Measurements from ENCODE around the gene MUC5AC. TPM values are rescaled to one million over a fixed set of nuclear protein-coding genes. Genes with fewer than 3 reads are reported as not detected.

The MUC5AC gene
- total and polyA plus RNA-seq, 2 donors (not counting 1 experiment from before 2014, with no cell fraction given): not detected

DNA sequence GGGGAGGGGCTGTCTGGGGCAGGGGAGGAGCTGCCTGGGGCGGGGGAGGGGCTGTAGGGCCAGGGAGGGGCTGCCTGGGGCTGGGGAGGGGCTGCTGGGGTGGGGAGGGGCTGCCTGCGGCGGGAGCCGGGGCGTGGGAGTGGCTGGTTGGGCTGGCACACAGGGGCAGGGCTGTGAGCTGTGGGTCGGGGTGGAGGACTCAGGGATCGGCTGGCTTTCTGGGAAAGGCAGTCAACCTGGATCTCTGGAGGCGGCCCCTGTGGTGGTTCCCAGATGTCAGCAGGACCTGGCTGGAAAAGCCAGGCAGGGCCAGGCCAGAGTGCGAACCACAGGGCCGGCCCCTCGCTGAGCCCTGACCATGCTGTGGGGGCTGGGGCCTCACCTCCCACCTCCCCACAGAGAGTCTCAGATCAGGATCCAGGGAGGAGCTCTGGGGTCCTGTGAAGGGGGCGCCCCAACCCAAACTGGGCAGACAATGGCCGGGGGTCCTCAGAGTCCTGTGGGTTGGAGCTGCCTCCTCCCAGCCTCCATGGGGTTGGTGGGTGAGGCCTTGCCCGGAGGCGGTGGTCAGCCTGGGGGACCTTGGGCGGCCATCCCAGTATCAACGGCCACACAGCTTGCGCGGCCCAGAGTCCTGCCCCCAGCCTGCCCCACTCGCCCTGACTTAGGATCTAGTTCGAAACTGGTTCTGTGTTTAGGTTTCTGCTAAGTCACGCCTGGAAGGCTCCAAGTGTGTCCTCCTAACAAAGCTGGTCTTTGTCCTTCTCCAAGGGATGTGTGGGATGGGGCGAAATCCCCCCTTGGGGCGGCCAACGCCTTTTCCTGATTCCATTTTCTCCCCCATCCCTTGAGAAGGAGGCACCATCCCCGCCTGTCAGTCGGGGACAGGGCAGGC is 67.0 kb downstream of the MUC5AC start:
- no peak for TF ChIP-seq EZH2 (IDR thresholded peaks at IDR 0.05; ENCODE audit: low read length, missing control alignments)
- TF ChIP-seq, protein P1, sequence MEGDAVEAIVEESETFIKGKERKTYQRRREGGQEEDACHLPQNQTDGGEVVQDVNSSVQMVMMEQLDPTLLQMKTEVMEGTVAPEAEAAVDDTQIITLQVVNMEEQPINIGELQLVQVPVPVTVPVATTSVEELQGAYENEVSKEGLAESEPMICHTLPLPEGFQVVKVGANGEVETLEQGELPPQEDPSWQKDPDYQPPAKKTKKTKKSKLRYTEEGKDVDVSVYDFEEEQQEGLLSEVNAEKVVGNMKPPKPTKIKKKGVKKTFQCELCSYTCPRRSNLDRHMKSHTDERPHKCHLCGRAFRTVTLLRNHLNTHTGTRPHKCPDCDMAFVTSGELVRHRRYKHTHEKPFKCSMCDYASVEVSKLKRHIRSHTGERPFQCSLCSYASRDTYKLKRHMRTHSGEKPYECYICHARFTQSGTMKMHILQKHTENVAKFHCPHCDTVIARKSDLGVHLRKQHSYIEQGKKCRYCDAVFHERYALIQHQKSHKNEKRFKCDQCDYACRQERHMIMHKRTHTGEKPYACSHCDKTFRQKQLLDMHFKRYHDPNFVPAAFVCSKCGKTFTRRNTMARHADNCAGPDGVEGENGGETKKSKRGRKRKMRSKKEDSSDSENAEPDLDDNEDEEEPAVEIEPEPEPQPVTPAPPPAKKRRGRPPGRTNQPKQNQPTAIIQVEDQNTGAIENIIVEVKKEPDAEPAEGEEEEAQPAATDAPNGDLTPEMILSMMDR (conservative IDR thresholded peaks at IDR 0.05 in 1 of 2, IDR thresholded peaks at IDR 0.05 in 1 of 2; ENCODE audit: low read depth in 1 of 2, low read length in 2 of 2): no peak
- H3K27me3 ChIP-seq (ENCODE audit: control insufficient read depth, insufficient read depth, low read length): no peaks in the 10 kb centered on the region
- DNase-seq (ENCODE audit: low read depth in 2 of 2): no peak

DNA sequence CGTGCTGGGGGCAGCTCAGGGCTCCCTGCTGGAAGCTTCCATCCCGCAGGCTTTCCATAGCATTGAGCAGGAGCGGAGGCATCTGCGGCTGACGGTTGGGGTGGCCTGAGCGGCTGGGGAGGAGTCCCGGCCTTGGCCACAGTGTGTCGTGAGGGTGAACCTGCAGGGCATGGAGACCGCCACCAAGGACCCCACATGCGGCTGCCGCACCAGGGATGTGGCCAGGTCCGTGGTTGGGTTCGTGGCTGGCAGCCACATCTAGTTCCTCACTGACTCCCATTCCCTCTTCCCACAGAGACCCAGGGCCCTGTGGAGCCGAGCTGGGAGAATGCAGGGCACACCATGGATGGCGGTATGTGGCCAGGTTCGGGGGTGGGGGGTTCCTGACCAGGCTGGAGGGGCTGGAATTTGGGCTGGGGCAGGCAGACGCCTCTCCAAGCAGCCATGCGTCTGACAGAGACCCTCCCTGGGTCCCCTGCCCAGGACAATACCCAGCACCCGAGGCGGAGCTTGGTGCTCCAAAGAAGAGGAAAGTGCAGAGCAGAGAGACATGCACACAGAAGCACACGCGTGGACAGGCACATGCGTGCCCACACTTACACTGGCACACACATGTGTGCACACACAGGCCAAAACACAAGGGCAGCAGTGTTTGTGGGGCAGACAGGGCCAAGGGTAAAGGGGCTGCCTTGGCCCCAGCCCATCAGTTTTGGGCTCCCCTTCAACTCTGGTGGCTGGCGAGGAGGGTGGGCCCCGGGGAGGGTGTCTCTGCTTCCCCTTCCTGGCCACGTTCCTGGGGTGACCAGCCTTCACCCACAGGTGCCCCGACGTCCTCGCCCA is 67.9 kb downstream of the MUC5AC start:
- Histone ChIP-seq H4K20me1 (ENCODE audit: control insufficient read depth, extremely low read depth, insufficient read depth, low read length) (no peaks in the 10 kb centered on the region), H3K9me3 (ENCODE audit: control insufficient read depth, insufficient read depth, low read depth, low read length) (no peaks in the 10 kb centered on the region), H3K9ac (ENCODE audit: insufficient read depth, low read length) (no peak overlapping the region), H3K27me3 (ENCODE audit: control insufficient read depth, insufficient read depth, low read length) (no peaks in the 10 kb centered on the region), H3K36me3 (ENCODE audit: control insufficient read depth, insufficient read depth, low read length) (no peaks in the 10 kb centered on the region), H3K79me2 (ENCODE audit: control insufficient read depth, insufficient read depth, low read length) (no peaks in the 10 kb centered on the region), H3K4me1 (ENCODE audit: control insufficient read depth, extremely low read depth, insufficient read depth, low read length) (no peaks in the 10 kb centered on the region), H3K27ac (ENCODE audit: insufficient read depth, low read length) (no peak overlapping the region), H3K4me2 (ENCODE audit: extremely low read depth, insufficient read depth, low read length) (no peak overlapping the region), H2AFZ (ENCODE audit: low read length) (no peak overlapping the region), H3K4me3 (replicated peaks in 1 of 4; ENCODE audit: control extremely low read depth in 1 of 4, insufficient read depth in 1 of 4, low read depth in 3 of 4, low read length in 4 of 4) (no peak overlapping the region)
- DNase-seq (ENCODE audit: low read depth in 2 of 2): no peak
- TF ChIP-seq, protein P1 (conservative IDR thresholded peaks at IDR 0.05 in 1 of 2, IDR thresholded peaks at IDR 0.05 in 1 of 2; ENCODE audit: low read depth in 1 of 2, low read length in 2 of 2): no peak
- no peak for TF ChIP-seq EZH2 (IDR thresholded peaks at IDR 0.05; ENCODE audit: low read length, missing control alignments)

More for the DNA sequence above, 67.0 kb downstream of the MUC5AC start:
- H4K20me1 ChIP-seq (ENCODE audit: control insufficient read depth, extremely low read depth, insufficient read depth, low read length): no peaks in the 10 kb centered on the region
- no peaks in the 10 kb centered on the region for H3K4me1 ChIP-seq (ENCODE audit: control insufficient read depth, extremely low read depth, insufficient read depth, low read length)
- H3K79me2 ChIP-seq (ENCODE audit: control insufficient read depth, insufficient read depth, low read length): no peaks in the 10 kb centered on the region
- no peak overlapping the region for H3K4me2 ChIP-seq (ENCODE audit: extremely low read depth, insufficient read depth, low read length)
- no peak overlapping the region for H3K9ac ChIP-seq (ENCODE audit: insufficient read depth, low read length)
- no peak overlapping the region for H2AFZ ChIP-seq (ENCODE audit: low read length)
- H3K27ac ChIP-seq (ENCODE audit: insufficient read depth, low read length): no peak overlapping the region
- H3K9me3 ChIP-seq (ENCODE audit: control insufficient read depth, insufficient read depth, low read depth, low read length): no peaks in the 10 kb centered on the region
- H3K36me3 ChIP-seq (ENCODE audit: control insufficient read depth, insufficient read depth, low read length): no peaks in the 10 kb centered on the region
- no peak overlapping the region for H3K4me3 ChIP-seq (replicated peaks in 1 of 4; ENCODE audit: control extremely low read depth in 1 of 4, insufficient read depth in 1 of 4, low read depth in 3 of 4, low read length in 4 of 4)
